Gastrocnemius medialis (tissue), 4 donors: Measurements from ENCODE around the gene ERV3-1.

Experiments
- CTCF ChIP-seq, 5 experiments: fragments of 450-650 bp in 3 of 5; fragments of 200-600 bp in 2 of 5; sonication (generic) in 2 of 5; IDR thresholded peaks in 4 of 5; conservative IDR thresholded peaks in 1 of 5; 1 replicate in 4 of 5; 2 replicates in 1 of 5; pipeline ENCODE4 v1.5.1; 2016 to 2019; ENCODE audit warnings: antibody characterized with exemption in 5 of 5, mild to moderate bottlenecking in 3 of 5, moderate library complexity in 3 of 5
- POLR2A ChIP-seq, 2 donors: fragments of 450-650 bp; IDR thresholded peaks; one replicate each; pipeline ENCODE4 v1.6.1; 2017; ENCODE audit warnings: antibody characterized with exemption in 2 of 2, mild to moderate bottlenecking in 2 of 2, moderate library complexity in 2 of 2

GRCh38 chr7:65004575-65004974, 1.9 kb downstream of the ERV3-1 start:
- TF ChIP-seq POLR2A (IDR thresholded peaks at IDR 0.05) (no peak), CTCF (IDR thresholded peaks at IDR 0.05 in 4 of 5, conservative IDR thresholded peaks at IDR 0.05 in 1 of 5) (no peak)
